Lung (tissue), 12 donors: ENCODE results near the gene MED27. TPM values are rescaled to one million over a fixed set of nuclear protein-coding genes. Genes with fewer than 3 reads are reported as not detected.

Experiments used
- ATAC-seq: fragments of 200-7000 bp; cut with Tn5 transposase; one replicate; pipeline ENCODE4 v1.9.1; 2020; ENCODE audit warnings: moderate number of reproducible peaks; ENCODE audit not compliant: insufficient read depth, low FRiP score
- DNase-seq, 3 donors: peaks; one replicate each; pipeline ENCODE4 v3.0.0-alpha.2; 2013 to 2017
- H3K27ac ChIP-seq, 2 donors: one replicate each; pipeline ENCODE4 v1.5.1; 2013; ENCODE audit warnings: mild to moderate bottlenecking in 2 of 2, moderate library complexity in 2 of 2, control low read depth in 1 of 2, inconsistent platforms in 1 of 2, low read depth in 1 of 2, low read length in 1 of 2
- H3K27me3 ChIP-seq, 3 donors: one replicate each; pipeline ENCODE4 v1.5.1; 2013; ENCODE audit warnings: low read length in 2 of 3; ENCODE audit not compliant: control insufficient read depth in 3 of 3, insufficient read depth in 3 of 3
- H3K36me3 ChIP-seq, 4 donors: one replicate each; pipeline ENCODE4 v1.5.1; 2013; ENCODE audit warnings: low read length in 4 of 4, mild to moderate bottlenecking in 1 of 4, moderate library complexity in 1 of 4; ENCODE audit not compliant: control insufficient read depth in 4 of 4, insufficient read depth in 4 of 4
- H3K4me1 ChIP-seq, 5 donors: one replicate each; pipeline ENCODE4 v1.5.1; 2013; ENCODE audit warnings: low read length in 5 of 5, mild to moderate bottlenecking in 2 of 5, moderate library complexity in 1 of 5; ENCODE audit not compliant: control insufficient read depth in 5 of 5, insufficient read depth in 5 of 5
- H3K4me3 ChIP-seq: one replicate; pipeline ENCODE4 v1.5.1; 2013; ENCODE audit warnings: mild to moderate bottlenecking, control low read depth, moderate library complexity
- H3K9ac ChIP-seq, 2 donors: one replicate each; pipeline ENCODE4 v1.5.1; 2013; ENCODE audit warnings: low read length in 2 of 2, control low read depth in 1 of 2; ENCODE audit not compliant: insufficient read depth in 1 of 2
- H3K9me3 ChIP-seq, 4 donors: one replicate each; pipeline ENCODE4 v1.5.1; 2013; ENCODE audit warnings: low read length in 3 of 4, mild to moderate bottlenecking in 1 of 4, moderate library complexity in 1 of 4; ENCODE audit not compliant: control insufficient read depth in 4 of 4, insufficient read depth in 3 of 4
- CTCF ChIP-seq: IDR thresholded peaks from 2 replicates; pipeline ENCODE4 v1.5.1; 2012; ENCODE audit warnings: mild to moderate bottlenecking; ENCODE audit errors: control extremely low read depth, extremely low read depth
- WGBS, 2 donors: extraction: QIAGEN DNeasy Blood & Tissue Kit; methylation state at CpG; one replicate each; pipeline ENCODE4 v1.1.7; 2013; 5-methylcytosine and 5-hydroxymethylcytosine counted together
- polyA plus RNA-seq, 2 donors: library from polyadenylated mRNA; stranded (reverse); fragments of 200-250 nt; gene quantifications; one replicate each; pipeline ENCODE4 v1.2.1, GENCODE V29; 2013
- total RNA-seq, 2 donors: library from RNA; depleted of rRNA in 1 of 2; stranded (reverse); fragments of >200 nt in 1 of 2; gene quantifications; one replicate each; pipeline ENCODE4 v1.2.1, GENCODE V29; 2014 to 2021
- donor health status: control.
- donor health status: control.
- donor health status: Bipolar disorder and iron deficiency.
- donor health status: healthy.
- donor health status: DM: yes; HTN: yes; CAD: no.

The MED27 gene
- total and polyA plus RNA-seq, 4 donors = 9.8 to 22.3 (median 16.7) TPM

GRCh38 chr9:131827821-131828369 lies 251.8 kb downstream of the MED27 start:
- WGBS, 2 donors = 77% methylated on average over 21 of the region's 21 CpGs
- no peak overlapping the region for H3K9ac ChIP-seq
- no peak overlapping the region for H3K4me3 ChIP-seq
- H3K27ac ChIP-seq = no peak overlapping the region
- H3K9me3 ChIP-seq = peaks cover 0 to 6% (median 0%) of the 10 kb centered on the region in 4 donors
- ATAC-seq = no peak
- no peak for DNase-seq
- peaks cover 5 to 14% (median 8%) of the 10 kb centered on the region in 3 donors for H3K27me3 ChIP-seq
- no peak for TF ChIP-seq CTCF
- no peaks in the 10 kb centered on the region for H3K36me3 ChIP-seq
- H3K4me1 ChIP-seq = peaks cover 0 to 5% (median 0%) of the 10 kb centered on the region in 5 donors

- 72 to 73% methylated on average over 9 of the region's 9 CpGs for WGBS, 2 donors
- ATAC-seq (no peak), DNase-seq (no peak)
- H3K27me3 ChIP-seq = peaks cover 5 to 17% (median 10%) of the 10 kb centered on the region in 3 donors
- H3K4me1 ChIP-seq = peaks cover 0 to 5% (median 0%) of the 10 kb centered on the region in 5 donors
- H3K36me3 ChIP-seq = no peaks in the 10 kb centered on the region
- no peak for TF ChIP-seq CTCF
- H3K27ac ChIP-seq = no peak overlapping the region
- H3K4me3 ChIP-seq = no peak overlapping the region
- H3K9ac ChIP-seq = no peak overlapping the region
- peaks cover 0 to 6% (median 0%) of the 10 kb centered on the region in 4 donors for H3K9me3 ChIP-seq
These were observed 252.6 kb downstream of the MED27 start for GRCh38 chr9:131826966-131827525.

- Histone ChIP-seq H3K9ac (no peak overlapping the region), H3K9me3 (peaks cover 0 to 2% (median 0%) of the 10 kb centered on the region in 4 donors), H3K27me3 (peaks cover 5 to 20% (median 13%) of the 10 kb centered on the region in 3 donors), H3K36me3 (no peaks in the 10 kb centered on the region), H3K4me3 (no peak overlapping the region), H3K4me1 (peaks cover 0 to 5% (median 0%) of the 10 kb centered on the region in 5 donors), H3K27ac (no peak overlapping the region)
- TF ChIP-seq CTCF = no peak
- 97 to 98% methylated on average over 2 of the region's 2 CpGs for WGBS, 2 donors
- no peak for ATAC-seq
- no peak for DNase-seq
These were observed 253.6 kb downstream of the MED27 start for GRCh38 chr9:131826053-131826452.
